GM18507 (cell line): ENCODE results near the gene MB.
"Not testable (repeated sequence)": the region's sequence is repeated elsewhere in the genome, so short reads cannot be mapped to it uniquely, and the experiment has no call there.

Experiments
- DNase-seq: peaks from one replicate; pipeline ENCODE4 v3.0.0; 2011; ENCODE audit warnings: low read depth; ENCODE audit not compliant: insufficient read length; ENCODE audit errors: extremely low spot score
- FAIRE-seq: peaks from 2 replicates; lab custom pipeline; 2011; peaks lifted over from hg19 to GRCh38; lab: Jason Lieb, UNC

The MB gene

GRCh38 chr22:35617137-35617755 is at the start of gene MB:
TSS of gene MB (minus strand) at chr22:35617329. CDS start at chr22:35617257, 72 bp downstream.
- no peak for FAIRE-seq
- no peak for DNase-seq

- not testable (repeated sequence) for DNase-seq, FAIRE-seq
Observed at GRCh38 chr22:35666699-35667098, 49.6 kb upstream of the MB start.

GRCh38 chr22:35664955-35665587 is 47.9 kb upstream of the MB start:
- DNase-seq (no peak), FAIRE-seq (no peak)

GRCh38 chr22:35663371-35663770 is 46.2 kb upstream of the MB start:
- DNase-seq (no peak), FAIRE-seq (no peak)

- DNase-seq (no peak), FAIRE-seq (no peak)
Observed at GRCh38 chr22:35662914-35663313, 45.8 kb upstream of the MB start.

- DNase-seq: no peak
- FAIRE-seq: no peak
Observed at GRCh38 chr22:35661464-35661863, 44.3 kb upstream of the MB start.

- DNase-seq (no peak), FAIRE-seq (peak; percentile 59)
Observed at GRCh38 chr22:35660291-35661127, 43.4 kb upstream of the MB start.

- DNase-seq: no peak
- no peak for FAIRE-seq
Observed at GRCh38 chr22:35657571-35658312, 40.6 kb upstream of the MB start.

- DNase-seq (no peak), FAIRE-seq (no peak)
Observed at GRCh38 chr22:35656284-35656752, 39.2 kb upstream of the MB start.

- FAIRE-seq (no peak), DNase-seq (no peak)
Observed at GRCh38 chr22:35653824-35654223, 36.7 kb upstream of the MB start.

GRCh38 chr22:35651085-35651484 is 34.0 kb upstream of the MB start:
- FAIRE-seq: no peak

GRCh38 chr22:35649636-35650250 is 32.6 kb upstream of the MB start:
- DNase-seq (no peak), FAIRE-seq (peak; percentile 44)

More at GRCh38 chr22:35651085-35651484, 34.0 kb upstream of the MB start:
- no peak for DNase-seq

- peak; percentile 78 for FAIRE-seq
- DNase-seq: no peak
Observed at GRCh38 chr22:35649026-35649553, 32.0 kb upstream of the MB start.

GRCh38 chr22:35648066-35649025 is 31.2 kb upstream of the MB start, which contains the start of gene APOL6:
TSS of gene APOL6 (plus strand) at chr22:35648446. CDS start at chr22:35656426, 7,980 bp downstream.
- peak; percentile 45 for DNase-seq
- peak; percentile 96 for FAIRE-seq

GRCh38 chr22:35645646-35646045 is 28.5 kb upstream of the MB start:
- DNase-seq (no peak), FAIRE-seq (no peak)

GRCh38 chr22:35643991-35644390 is 26.9 kb upstream of the MB start:
- FAIRE-seq: no peak
- DNase-seq: no peak

GRCh38 chr22:35642305-35642741 is 25.2 kb upstream of the MB start:
- DNase-seq: no peak
- no peak for FAIRE-seq
